Sigmoid colon (tissue), 4 donors: Measurements from ENCODE around the gene TRIM13.

ENCODE experiments used
- POLR2AphosphoS5 ChIP-seq, 4 donors: sonication (generic); formaldehyde crosslinking; IDR thresholded peaks; one replicate each; pipeline ENCODE4 v1.6.1; 2017; ENCODE audit warnings: antibody characterized with exemption in 4 of 4
- TF ChIP-seq, protein P1 (sequence below), 4 experiments: fragments of 450-650 bp in 3 of 4; fragments of 200-600 bp in 1 of 4; IDR thresholded peaks; one replicate each; pipeline ENCODE4 v1.5.1; 2016 to 2019; ENCODE audit warnings: antibody characterized with exemption in 4 of 4, mild to moderate bottlenecking in 3 of 4, moderate library complexity in 2 of 4

- TF ChIP-seq, protein P1, sequence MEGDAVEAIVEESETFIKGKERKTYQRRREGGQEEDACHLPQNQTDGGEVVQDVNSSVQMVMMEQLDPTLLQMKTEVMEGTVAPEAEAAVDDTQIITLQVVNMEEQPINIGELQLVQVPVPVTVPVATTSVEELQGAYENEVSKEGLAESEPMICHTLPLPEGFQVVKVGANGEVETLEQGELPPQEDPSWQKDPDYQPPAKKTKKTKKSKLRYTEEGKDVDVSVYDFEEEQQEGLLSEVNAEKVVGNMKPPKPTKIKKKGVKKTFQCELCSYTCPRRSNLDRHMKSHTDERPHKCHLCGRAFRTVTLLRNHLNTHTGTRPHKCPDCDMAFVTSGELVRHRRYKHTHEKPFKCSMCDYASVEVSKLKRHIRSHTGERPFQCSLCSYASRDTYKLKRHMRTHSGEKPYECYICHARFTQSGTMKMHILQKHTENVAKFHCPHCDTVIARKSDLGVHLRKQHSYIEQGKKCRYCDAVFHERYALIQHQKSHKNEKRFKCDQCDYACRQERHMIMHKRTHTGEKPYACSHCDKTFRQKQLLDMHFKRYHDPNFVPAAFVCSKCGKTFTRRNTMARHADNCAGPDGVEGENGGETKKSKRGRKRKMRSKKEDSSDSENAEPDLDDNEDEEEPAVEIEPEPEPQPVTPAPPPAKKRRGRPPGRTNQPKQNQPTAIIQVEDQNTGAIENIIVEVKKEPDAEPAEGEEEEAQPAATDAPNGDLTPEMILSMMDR (IDR thresholded peaks at IDR 0.05): no peak
- TF ChIP-seq POLR2AphosphoS5 (IDR thresholded peaks at IDR 0.05): no peak
These were observed 19.6 kb downstream of the TRIM13 start for GRCh38 chr13:50016444-50016843.
